Lower leg skin (tissue), 4 donors: ENCODE data around the gene ATP5PF. TPM values are rescaled to one million over a fixed set of nuclear protein-coding genes. Genes with fewer than 3 reads are reported as not detected.

Experiments used
- DNase-seq, 2 donors: peaks; one replicate each; pipeline ENCODE4 v3.0.0-alpha.2; 2019; ENCODE audit warnings: low spot score in 2 of 2
- H3K4me3 ChIP-seq: fragments of 200-600 bp; sonication (generic); 2 replicates; pipeline ENCODE4 v1.5.1; 2017; ENCODE audit warnings: mild to moderate bottlenecking, low read depth; ENCODE audit not compliant: poor library complexity, severe bottlenecking
- CTCF ChIP-seq, 3 donors: fragments of 450-650 bp; IDR thresholded peaks; one replicate each; pipeline ENCODE4 v1.5.1; 2016; ENCODE audit warnings: antibody characterized with exemption in 3 of 3, mild to moderate bottlenecking in 3 of 3, moderate library complexity in 2 of 3
- POLR2A ChIP-seq, 2 donors: fragments of 450-650 bp; IDR thresholded peaks; one replicate each; pipeline ENCODE4 v1.6.1; 2016 to 2017; ENCODE audit warnings: antibody characterized with exemption in 2 of 2, mild to moderate bottlenecking in 1 of 2, moderate library complexity in 1 of 2
- WGBS, 2 donors: methylation state at CpG; one replicate each; pipeline ENCODE4 v1.1.5; 2018; 5-methylcytosine and 5-hydroxymethylcytosine counted together
- intact Hi-C: fragments of 100-400 bp; cut with DNase I; formaldehyde crosslinking; loops from one replicate; pipeline ENCODE4 v1.15.0; 2023; ENCODE audit warnings: low total_unique reads
- total RNA-seq, 4 donors: library from RNA; depleted of rRNA; stranded (reverse); fragments of >200 nt; gene quantifications; one replicate each; pipeline ENCODE4 v1.1.0, GENCODE V29; 2016

Gene ATP5PF
- total RNA-seq, 4 donors from 2014 or later, result 28.6 to 55.7 (median 40.5) TPM

GRCh38 chr21:25760677-25761076 lies 26.0 kb upstream of the ATP5PF start:
- no peak for TF ChIP-seq POLR2A (IDR thresholded peaks at IDR 0.05)
- no peak for TF ChIP-seq CTCF (IDR thresholded peaks at IDR 0.05)
- 91 to 93% methylated on average over 1 of the region's 1 CpG for WGBS, 2 donors
- no peak for DNase-seq
- no peak overlapping the region for H3K4me3 ChIP-seq
- intact Hi-C loops, result no loop called here

- intact Hi-C loops, result no loop called here
Measured at GRCh38 chr21:25760061-25760460, 25.4 kb upstream of the ATP5PF start.

GRCh38 chr21:25759573-25759972 lies 24.9 kb upstream of the ATP5PF start:
- H3K4me3 ChIP-seq, result no peak overlapping the region
- no peak for TF ChIP-seq CTCF (IDR thresholded peaks at IDR 0.05)
- TF ChIP-seq POLR2A (IDR thresholded peaks at IDR 0.05), result no peak
- WGBS, 2 donors, result 86 to 89% methylated on average over 1 of the region's 1 CpG
- intact Hi-C loops, result no loop called here
- no peak for DNase-seq

More at GRCh38 chr21:25760061-25760460, 25.4 kb upstream of the ATP5PF start:
- WGBS, 2 donors, result 92 to 98% methylated on average over 3 of the region's 3 CpGs
- no peak overlapping the region for H3K4me3 ChIP-seq
- TF ChIP-seq CTCF (IDR thresholded peaks at IDR 0.05), result no peak
- no peak for TF ChIP-seq POLR2A (IDR thresholded peaks at IDR 0.05)
- DNase-seq, result no peak

GRCh38 chr21:25757531-25757930 lies 22.8 kb upstream of the ATP5PF start:
- intact Hi-C loops, result no loop called here
- H3K4me3 ChIP-seq, result no peak overlapping the region

GRCh38 chr21:25756190-25756932 lies 21.7 kb upstream of the ATP5PF start:
- no peak overlapping the region for H3K4me3 ChIP-seq
- no peak for TF ChIP-seq CTCF (IDR thresholded peaks at IDR 0.05)
- no peak for TF ChIP-seq POLR2A (IDR thresholded peaks at IDR 0.05)
- DNase-seq, result no peak
- intact Hi-C loops, result no loop called here
- WGBS, 2 donors, result 76 to 81% methylated on average over 6 of the region's 6 CpGs

More at GRCh38 chr21:25757531-25757930, 22.8 kb upstream of the ATP5PF start:
- TF ChIP-seq POLR2A (IDR thresholded peaks at IDR 0.05) (no peak), CTCF (IDR thresholded peaks at IDR 0.05) (no peak)
- DNase-seq, result no peak

- DNase-seq, result no peak
- H3K4me3 ChIP-seq, result no peak overlapping the region
- intact Hi-C loops, result no loop called here
- WGBS, 2 donors, result 84 to 93% methylated on average over 1 of the region's 1 CpG
- TF ChIP-seq CTCF (IDR thresholded peaks at IDR 0.05) (no peak), POLR2A (IDR thresholded peaks at IDR 0.05) (no peak)
Measured at GRCh38 chr21:25752416-25752815, 17.7 kb upstream of the ATP5PF start.
